T-helper 2 cell (primary cell): ENCODE data around the gene CDK19.
A peak's percentile ranks its signal among the peaks of the same experiment; 100 is the strongest.

Source experiments
- DNase-seq, 5 experiments: peaks; one replicate each; pipeline versions ENCODE4 v3.0.0 to v3.0.0-alpha.2; 2012 to 2022

The CDK19 gene

DNA sequence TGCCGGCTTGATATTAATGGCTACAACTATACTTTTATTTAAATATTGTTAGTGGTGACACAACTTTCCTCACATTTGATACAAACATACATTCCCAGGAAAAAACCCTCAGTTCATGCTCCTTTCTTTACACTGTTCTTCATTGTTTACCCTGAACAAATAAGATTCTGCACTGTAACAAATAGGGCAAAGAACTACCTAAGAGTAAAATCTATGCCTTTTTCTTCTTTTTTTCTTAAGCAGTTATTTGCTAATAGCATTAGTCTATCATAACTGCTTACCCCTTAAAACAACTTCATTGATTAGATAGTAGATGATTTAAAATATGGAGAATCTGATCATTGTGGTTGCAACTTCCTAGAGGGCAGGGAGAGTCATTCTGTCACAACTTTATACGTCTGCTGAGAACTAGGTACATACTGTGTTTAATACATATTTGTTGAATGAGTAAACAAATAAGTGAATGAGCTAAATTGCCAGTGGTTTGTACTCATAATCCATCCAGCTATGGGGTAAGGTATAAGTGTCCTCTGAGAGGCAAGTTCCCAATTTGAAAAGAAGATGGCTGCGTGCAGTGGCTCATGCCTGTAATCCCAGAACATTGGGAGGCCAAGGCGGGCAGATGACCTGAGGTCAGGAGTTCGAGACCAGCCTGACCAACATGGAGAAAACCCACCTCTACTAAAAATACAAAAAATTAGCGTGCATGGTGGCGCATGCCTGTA lies 161.0 kb downstream of the CDK19 start:
- peak in 1 of 5 experiments; percentile 43 for DNase-seq

DNA sequence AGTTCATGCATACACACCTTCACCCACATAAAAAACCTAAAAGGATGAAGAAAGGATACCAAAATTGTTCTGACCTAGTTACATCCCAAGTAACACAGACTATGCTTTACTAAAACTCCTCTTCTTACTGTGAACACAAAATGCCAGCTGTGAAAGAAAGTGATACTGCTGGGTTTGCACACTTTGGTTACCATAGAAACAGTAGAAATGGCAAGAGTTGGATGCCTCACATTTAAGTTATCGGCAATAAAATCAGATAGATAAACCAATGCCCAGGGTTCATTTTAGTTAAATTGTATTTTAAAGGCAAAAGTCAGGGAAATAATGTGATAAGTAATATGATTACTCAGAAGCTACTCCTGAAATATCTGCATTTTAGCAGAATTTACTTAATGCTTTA lies 161.9 kb downstream of the CDK19 start:
- peak in 1 of 5 experiments; percentile 72 for DNase-seq

DNA sequence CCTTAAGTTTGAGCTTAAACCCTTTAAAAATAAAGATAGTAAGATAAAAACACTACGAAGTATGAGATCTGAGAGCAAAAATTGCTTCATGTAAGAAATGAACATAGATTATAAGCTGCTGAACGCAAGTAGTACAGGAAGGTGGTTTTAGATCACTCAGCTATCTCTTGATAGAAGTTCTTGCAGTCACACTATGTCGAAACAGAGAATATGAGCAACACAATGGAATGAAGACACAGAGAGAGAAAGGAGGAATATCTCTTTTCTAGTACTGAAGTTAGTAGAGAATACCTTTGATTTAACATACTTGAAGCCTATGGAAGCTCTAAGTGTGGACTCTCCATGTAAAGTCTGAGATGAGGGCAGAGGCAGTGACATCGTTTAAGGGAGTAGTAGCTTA lies 162.7 kb downstream of the CDK19 start:
- peak in 1 of 5 experiments; percentile 43 for DNase-seq

DNA sequence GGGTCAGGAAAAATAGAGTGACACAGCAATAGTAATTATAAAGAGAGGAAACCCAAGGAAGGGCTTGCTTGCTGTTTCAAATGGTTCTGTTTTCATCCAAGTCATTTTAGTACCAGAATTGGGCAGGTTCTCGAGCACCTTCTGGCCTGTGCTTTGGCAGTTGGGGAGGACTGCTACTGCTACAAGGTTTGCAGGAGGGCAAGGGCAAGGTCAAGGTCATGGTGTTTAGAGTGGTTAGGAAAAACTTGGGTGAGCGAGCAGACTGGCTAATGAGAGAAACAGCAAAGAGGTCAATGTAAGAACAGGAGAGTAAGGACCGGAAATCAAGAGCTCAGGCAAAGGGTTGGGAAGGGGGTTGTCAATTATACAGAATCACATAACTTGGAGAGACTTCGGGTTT lies 164.5 kb downstream of the CDK19 start:
- no peak for DNase-seq

DNA sequence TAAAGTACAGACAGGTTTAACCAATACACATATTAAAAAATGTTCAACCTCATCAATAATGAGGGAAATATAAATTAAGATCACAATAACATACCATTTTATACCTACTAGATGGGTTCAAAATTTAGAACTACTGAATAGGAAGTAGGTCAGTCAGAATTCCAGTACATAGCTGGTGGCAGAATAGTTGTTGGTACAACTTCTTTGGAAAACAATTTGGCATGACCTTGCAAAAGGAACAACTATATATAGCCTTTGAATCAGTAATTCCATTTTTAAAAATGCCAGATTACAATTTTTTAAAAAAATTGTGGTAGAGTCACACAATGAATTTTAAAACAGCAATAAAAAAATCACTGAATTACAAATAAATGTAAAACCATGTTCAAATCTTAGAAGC lies 165.6 kb downstream of the CDK19 start:
- no peak for DNase-seq

DNA sequence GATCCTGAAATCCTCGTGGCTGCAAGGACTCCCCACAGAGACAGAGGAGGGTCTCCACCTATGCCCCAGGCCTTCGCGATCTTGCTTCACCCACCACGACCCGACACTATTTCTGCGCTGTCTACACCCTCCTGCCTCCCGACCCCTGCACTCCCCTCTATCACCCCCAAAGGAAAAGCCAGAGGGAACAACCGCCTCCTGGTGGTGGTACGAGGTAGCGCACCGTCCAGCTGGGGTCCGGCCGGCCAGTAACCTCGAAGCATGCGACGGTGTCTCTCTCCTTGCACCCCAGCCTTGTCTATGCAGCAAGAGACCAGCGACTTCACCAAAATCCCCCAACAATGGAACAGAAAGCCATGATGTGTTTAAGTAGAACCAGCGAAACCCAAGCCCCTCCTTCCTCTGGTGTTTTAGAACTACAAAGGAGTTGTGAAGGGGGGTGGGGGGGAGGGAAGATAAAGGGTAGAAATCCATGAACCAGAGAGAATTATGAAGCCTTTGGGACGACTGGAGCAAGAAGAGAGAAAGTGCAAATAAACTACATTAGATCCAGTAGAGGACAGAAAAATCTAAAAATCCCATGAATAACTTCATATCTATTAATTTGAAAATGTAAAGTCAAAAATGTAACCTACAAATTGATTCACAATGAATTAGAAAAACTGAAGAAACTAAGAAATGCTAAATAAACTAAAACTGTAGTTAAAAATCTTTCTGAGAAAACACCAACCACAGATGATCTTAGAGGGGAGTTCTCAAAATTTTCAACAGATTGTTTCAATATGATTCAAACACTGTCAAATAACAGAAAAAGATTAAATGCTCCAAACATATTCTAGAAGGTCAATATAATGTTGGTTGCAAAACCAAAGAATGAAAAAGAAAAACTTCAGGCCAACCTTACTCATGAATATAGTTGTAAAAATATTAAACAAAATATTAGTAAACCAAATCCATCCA lies 168.0 kb downstream of the CDK19 start:
- peak in 1 of 5 experiments; percentile 57 for DNase-seq

DNA sequence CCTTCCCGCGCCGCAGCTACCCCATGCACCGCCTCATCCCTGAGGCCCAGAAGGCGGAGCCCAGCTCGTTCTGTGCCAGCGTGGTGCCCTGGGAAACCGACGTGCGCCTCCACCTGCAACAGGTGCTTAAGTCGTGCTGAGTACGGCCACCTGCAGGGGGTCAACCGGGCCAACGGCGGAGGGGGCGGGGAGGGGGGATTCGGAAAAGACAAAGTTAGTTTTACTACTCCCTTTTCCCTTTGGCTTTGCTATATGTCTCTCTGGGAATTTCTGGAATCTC lies 168.9 kb downstream of the CDK19 start:
- DNase-seq = no peak

DNA sequence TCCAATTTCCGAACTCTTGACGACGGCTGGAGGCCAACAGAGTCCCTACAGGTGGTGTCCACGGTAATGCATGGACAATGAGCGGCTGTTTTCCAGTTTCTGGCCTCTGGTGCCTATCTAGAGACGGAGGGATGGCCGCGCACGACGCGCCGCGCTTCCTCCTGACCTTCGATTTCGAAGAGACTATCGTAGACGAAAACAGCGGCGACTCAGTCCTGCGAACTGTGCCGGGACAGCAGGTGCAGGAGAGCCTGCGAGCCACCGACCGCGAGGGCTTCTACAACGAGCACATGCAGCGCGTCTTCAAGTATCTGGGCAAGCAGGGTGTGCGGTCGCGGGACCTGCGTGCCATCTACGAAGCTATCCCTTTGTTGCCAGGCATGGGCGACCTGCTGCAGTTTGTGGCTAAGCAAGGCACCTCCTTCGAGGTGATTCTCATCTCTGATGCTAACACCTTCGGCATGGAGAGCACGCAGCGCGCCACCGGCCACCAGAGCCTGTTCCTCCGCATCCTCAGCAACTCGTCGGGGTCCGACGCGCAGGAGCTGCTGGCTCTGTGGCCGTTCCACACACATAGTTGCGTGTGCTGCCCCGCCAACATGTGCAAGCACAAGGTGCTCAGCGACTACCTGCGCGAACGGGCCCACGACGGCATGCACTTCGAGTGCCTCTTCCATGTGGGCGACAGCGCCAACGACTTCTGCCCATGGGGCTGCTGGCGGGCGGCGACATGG lies 169.4 kb downstream of the CDK19 start:
- DNase-seq = no peak

DNA sequence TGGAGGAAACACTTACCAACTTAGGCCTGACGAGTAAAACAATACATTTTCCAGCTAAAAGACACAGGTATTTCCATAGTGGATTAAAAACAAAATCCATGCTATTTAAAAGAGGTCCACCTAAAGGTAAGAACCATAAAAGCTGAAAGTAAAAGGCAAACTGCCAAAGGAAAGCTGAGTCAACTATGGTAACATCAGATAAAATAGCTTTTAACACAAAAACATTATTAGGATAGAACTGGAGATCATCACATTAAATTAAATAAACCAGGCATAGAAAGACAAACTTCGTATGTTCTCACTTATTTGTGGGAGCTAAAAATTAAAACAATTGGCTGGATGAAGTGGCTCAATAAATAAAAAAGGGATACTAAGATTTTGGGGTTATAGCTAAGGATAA lies 172.1 kb downstream of the CDK19 start:
- DNase-seq = no peak

DNA sequence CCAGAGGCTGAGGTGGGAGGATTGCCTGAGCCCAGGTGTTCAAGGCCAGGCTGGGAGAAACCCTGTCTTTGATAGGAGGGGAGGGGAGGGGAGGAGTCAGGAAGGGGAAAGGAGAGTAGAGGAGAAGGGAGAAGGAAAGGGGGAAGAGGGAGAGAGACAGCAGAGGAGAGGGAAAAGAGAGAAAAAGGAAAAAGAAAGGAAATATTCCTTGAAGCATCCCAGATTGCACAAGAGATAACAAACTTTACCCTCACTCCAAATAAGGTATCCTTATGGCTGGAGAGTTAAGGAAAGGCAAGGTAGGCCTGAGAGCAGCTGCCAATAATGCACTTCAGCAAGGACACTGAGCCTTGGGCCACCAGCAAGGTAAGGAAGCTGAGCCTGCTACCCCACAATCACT lies 172.6 kb downstream of the CDK19 start:
- DNase-seq = no peak

DNA sequence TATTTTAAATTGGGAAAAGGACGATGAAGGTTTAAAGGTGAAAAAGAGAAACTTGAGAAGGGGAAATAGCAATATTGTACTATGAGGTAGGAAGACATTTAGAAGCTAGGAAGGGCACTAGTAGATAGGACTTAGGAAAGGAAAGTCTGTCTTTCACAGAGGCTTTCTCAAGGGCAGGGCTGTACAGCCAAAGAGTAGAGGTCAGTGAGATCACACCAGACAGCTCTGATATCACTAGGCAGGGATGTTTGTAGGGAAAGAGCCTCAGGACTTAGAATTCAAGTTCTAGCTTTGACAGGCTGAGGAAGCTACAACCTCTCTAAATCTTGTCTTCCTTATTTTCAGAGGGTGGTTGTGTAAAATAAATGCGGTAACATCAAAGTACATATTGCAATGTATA lies 178.5 kb downstream of the CDK19 start:
- no peak for DNase-seq

DNA sequence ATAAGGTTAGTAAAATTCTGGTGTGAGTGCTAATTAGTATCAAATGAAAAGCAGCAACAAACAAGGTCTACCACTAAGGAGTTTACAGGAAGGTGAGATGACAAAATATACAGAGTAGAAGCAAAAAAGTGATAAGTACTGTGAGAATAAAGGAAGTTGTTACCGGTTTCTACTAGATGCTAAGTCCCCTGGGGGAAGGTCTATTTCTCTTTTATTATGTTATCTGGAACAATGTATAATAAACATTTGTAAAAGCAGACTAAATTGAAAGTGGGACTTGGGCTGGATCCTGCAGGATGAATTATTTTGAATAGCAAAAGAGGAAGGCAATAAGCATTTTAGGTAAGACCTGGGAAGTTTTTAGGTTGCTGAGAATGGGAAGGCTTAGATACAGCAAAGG lies 180.2 kb downstream of the CDK19 start:
- DNase-seq = no peak

DNA sequence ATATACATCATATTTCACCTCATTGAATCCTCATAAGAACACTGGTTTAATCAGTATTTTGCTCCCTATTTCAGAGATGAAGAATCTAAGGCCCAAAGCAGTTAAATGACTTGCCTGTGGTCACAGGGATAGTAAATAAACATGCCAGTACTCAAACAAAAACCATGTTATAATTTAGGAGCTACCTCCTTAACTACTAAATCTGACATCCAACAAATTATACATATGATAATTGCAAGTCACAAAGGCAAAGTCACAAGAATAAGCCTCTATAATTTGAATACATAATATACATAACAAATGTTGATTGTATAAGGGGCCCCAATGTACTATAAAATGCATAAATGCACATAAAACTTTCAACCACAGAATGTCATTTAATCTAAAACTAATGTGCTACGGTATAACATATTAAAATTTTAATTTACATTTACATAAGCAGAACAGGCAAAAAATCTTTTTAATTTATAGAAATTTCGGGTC lies 181.5 kb downstream of the CDK19 start:
- no peak for DNase-seq

DNA sequence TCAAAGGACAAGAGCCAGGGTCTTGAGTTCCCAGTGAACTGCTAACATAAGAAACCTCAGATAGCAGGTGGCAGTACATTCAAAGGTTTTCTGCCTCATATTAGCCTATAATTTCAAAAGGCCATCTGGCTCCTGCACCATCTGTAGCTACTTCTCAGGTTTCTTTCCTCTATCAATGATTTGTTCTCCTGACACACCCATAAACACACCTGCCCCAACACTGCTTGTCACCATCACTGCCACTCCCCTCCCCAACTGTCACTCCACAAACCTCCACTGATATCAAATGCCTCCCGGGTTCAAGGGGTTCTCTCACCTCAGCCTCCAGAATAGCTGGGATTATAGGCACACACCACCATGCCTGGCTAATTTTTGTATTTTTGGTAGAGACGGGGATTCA lies 186.1 kb downstream of the CDK19 start:
- no peak for DNase-seq

DNA sequence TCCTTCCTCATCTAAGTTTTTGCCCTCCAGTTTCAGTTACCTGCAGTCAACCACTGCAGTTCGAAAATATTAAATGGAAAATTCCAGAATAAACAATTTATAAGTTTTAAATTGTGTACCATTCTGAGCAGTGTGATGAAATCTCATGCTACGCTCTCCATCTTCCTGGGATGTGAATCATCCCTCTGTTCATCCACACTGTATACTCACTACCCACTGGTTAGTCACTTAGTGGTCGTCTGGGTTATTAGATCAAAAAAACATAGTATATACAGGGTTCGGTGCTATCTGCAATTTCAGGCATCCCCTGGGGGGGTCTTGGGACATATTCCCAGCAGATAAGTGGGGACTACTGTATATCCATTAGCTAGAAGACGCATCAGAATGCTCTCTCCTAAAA lies 186.9 kb downstream of the CDK19 start:
- no peak for DNase-seq

DNA sequence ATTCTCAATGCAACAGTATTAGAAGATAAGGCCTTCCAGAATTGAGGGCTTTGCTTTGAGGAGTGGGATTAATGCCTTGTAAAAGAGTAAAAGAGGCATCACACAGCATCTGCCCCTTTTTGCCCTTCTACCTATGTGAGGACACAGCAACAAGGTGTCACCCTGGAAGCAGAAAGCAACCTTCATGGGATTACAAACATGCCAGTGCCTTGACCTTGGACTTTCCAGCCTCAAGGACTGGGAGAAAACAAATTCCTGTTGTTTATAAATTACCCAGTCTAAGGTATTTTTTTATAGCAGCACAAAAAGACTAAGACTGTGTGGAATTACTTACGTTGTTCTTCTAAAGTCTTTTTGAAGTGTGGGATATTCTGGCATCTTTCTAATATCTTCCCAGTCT lies 188.8 kb downstream of the CDK19 start:
- DNase-seq = no peak

DNA sequence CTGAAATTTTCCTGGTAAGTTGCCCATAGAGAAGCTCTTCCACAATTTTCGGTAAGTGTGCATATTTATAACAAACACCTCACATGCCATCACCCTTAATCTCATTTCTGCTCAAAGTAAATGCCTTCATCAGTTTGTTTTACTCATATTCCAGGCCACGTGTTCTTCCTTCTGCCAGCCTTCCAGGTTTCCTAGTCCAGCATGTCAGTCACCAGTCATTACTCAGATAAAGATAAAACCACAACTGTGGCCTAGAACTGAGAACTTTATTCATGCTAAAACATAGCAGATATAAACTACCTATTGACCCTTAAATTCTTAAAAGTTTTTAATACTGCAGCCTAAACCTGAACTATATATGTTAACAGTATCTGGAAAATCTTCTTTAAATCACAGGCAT lies 189.4 kb downstream of the CDK19 start:
- no peak for DNase-seq

DNA sequence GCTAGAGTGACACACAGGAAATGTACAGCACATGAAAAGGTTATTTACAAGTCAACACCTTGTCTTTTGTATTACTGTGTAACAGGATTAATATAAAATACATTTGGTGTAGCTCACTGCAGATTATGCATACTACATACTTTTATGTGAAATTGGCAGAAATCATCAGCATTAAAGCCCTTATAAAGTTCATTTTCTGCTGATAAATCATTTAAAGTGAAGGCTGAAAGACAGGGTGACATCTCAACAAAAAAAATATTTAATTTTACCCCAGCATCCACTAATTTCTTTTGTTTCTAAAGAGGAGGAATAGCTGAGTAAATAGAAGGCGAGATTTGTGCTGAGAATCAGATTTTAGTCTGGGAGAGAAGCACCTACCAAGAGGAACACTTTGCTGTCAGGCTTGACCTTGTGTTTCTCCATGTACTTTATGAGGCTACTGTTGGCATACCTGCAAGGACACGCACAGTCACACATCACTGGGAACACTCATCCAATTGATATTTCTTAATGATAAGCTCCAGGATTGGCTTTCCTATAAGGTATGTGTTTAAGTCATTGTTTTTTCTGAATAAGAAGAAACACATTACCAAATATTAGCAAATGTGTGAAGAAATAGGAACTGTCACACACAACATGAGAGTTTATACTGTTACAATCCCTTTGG lies 192.2 kb downstream of the CDK19 start:
- no peak for DNase-seq

DNA sequence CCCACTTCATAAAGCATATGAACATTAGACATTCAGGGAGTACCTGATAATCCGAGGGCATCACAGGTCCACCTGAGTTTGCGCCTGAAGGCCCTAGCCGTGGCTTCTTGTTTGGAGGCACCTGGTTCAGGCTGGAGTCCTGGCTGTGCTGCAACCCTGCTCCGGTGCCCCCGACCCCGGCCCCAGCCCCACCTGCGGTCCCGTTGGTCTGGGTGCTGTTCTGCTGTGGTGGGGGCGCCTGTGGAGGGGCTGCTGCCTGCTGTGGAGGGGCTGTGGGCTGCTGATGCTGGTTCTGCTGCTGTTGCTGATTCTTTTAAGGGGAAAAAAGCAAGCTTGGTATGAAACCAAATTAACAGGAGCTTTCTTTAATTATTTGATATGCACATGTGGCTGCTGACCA lies 194.2 kb downstream of the CDK19 start:
- no peak for DNase-seq

DNA sequence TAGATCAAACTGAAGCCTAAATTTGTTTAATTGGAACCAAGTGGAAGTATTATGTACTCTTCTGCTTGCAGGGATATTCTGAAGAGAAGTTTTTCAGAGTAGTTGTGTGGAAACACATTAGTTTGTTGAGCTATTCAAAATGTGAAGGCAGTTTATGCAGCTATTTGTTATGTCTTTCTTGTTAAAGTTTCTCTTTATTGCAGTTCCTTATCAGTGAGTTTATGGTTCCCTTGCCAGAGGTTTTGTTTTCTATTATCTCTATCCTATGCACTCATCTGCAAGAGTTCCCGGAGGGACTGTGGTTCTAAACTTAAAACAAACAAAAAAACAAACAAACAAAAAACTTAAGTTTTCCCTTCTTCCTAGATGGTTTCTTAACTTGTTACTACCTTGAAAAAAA lies 195.2 kb downstream of the CDK19 start:
- no peak for DNase-seq

DNA sequence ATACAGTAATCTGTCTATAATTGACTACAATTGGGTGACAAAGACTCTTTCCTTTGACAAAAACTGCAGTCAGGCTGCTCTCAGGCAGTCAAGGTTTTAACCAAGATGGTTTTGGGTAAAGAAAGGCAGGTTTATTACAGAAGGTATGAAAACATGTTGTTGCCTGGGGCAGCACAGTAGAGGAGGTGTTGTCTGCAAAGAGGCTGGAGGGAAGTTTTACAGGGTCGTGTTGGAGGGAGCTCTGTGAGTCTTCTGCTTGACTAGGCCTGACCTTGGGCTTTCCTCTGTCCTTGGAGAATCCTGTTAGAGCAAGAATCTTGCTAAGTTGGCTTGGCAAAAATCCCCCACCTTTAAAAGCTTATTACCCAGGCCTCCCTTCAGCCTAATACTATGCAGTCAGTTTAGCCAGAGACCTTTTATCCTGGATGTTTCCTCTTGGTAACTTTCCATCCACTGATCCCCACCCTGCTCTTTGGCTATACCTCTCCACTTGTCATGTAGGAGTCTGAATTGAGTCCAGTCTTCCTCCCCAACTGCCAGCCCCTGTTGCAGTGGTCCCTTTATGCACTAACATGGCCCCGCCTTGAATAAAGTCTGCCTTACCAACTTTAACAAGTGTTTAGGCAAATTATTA lies 195.9 kb downstream of the CDK19 start:
- no peak for DNase-seq

DNA sequence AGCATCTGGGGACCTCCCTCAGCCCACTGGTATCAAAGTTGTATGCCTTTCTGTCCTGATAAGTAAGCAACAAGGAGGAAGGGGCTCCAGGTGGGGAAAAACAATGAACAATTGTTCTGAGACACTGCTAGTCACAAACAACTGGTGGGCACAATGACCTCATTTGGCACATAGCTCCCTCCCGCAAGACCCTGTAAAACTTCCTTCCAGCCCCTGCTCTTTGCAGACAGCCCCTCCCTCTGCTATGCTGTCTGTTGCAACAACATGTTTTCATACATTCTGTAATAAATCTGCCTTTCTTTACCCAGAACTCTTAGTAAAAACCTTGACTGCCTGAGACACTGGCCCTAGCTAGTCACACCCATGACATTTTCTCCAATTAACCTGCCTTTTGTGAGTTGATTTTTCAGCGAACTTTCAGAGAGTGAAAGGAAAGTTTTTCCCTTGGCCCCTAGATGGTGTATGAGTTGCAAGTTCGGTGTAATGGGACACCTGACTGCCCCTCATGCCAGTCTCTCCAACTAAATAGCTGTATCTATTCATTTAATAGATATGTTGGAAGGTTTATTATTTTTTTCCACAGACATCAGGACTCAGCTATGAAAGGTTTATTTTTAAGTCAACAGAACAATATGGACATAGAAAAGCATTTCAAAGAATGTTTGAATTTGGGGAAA lies 196.5 kb downstream of the CDK19 start:
- DNase-seq = peak in 1 of 5 experiments; percentile 26
